ENCODE measurements around the gene CTSC.

DNA sequence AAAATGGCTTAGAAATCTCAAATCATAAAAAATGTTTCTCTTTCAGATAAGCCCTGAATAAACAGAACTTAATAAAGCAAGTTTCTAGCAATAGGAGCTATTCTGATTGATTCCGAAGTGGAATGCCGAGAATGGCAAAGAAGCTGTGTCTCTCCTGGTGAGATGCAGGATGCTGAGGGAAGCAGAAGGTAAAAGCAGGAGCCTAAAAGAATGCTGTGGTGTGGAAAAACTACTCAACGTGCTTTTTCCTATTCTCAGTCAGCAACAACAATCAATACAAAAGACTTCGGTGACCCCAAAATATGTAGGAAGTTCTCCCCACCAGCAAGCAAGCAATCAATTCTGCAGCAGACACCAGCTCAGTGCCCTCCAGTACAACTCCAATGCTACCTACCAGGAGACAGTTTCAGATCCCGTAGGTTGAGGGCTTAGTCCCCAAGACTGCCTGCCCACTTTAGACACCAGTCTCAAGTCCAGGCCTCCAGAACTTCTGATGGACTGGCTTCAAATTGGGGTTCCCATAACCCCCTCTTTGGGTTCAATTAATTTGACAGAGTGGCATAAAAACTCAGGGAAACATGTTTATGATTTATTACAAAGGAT is 6.6 kb downstream of the CTSC start:
- TF ChIP-seq, protein P1, sequence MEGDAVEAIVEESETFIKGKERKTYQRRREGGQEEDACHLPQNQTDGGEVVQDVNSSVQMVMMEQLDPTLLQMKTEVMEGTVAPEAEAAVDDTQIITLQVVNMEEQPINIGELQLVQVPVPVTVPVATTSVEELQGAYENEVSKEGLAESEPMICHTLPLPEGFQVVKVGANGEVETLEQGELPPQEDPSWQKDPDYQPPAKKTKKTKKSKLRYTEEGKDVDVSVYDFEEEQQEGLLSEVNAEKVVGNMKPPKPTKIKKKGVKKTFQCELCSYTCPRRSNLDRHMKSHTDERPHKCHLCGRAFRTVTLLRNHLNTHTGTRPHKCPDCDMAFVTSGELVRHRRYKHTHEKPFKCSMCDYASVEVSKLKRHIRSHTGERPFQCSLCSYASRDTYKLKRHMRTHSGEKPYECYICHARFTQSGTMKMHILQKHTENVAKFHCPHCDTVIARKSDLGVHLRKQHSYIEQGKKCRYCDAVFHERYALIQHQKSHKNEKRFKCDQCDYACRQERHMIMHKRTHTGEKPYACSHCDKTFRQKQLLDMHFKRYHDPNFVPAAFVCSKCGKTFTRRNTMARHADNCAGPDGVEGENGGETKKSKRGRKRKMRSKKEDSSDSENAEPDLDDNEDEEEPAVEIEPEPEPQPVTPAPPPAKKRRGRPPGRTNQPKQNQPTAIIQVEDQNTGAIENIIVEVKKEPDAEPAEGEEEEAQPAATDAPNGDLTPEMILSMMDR (IDR thresholded peaks at IDR 0.05): no peak
- TF ChIP-seq POLR2AphosphoS5 (IDR thresholded peaks at IDR 0.05; ENCODE audit: low read depth, low read length): no peak
- no peak for TF ChIP-seq SIN3A (IDR thresholded peaks at IDR 0.05; ENCODE audit: borderline replicate concordance, insufficient read depth, low read depth, low read length)
- TF ChIP-seq TCF7L2 (IDR thresholded peaks at IDR 0.05; ENCODE audit: low read depth, low read length): no peak
- TF ChIP-seq REST (IDR thresholded peaks at IDR 0.05; ENCODE audit: insufficient read depth in 1 of 2, low read depth in 2 of 2, low read length in 1 of 2): no peak
